IMR-90 (cell line): ENCODE results near the gene IKZF4. TPM values are rescaled to one million over a fixed set of nuclear protein-coding genes. Genes with fewer than 3 reads are reported as not detected.

Source experiments
- ATAC-seq: fragments of 200-7000 bp; cut with Tn5 transposase; 2 replicates; pipeline ENCODE4 v1.9.1; 2020; ENCODE audit warnings: low read depth, mild to moderate bottlenecking, moderate library complexity
- BruUV-seq: library from RNA; stranded (reverse); fragments of 400-500 nt; replicated peaks from 2 replicates; lab custom pipeline; 2021; lab: Mats Ljungman, UMichigan
- CTCF ChIA-PET: fragments of 300-600 bp; formaldehyde crosslinking; extraction: SDS; loops from one replicate; lab custom pipeline; 2021; ENCODE audit warnings: antibody characterized with exemption; lab: Yijun Ruan, JAX
- POLR2A ChIA-PET: fragments of 300-600 bp; sonication (Branson Sonifier 250); formaldehyde crosslinking; loops from one replicate; lab custom pipeline; 2022; ENCODE audit warnings: antibody characterized with exemption; ENCODE audit not compliant: unreplicated experiment; lab: Charles Lee
- DNase-seq: peaks from one replicate; pipeline ENCODE4 v3.0.0; 2013
- H2AFZ ChIP-seq: replicated peaks from 2 replicates; pipeline ENCODE3; 2013; ENCODE audit warnings: low read length, mild to moderate bottlenecking; ENCODE audit not compliant: poor library complexity
- H2AK5ac ChIP-seq: 2 replicates; pipeline ENCODE4 v1.6.1; 2013; ENCODE audit warnings: low read depth, low read length, inconsistent platforms
- H2AK9ac ChIP-seq: replicated peaks from 2 replicates; pipeline ENCODE3; 2013; ENCODE audit warnings: mild to moderate bottlenecking, low read depth, low read length, moderate library complexity; ENCODE audit not compliant: poor library complexity
- H2BK120ac ChIP-seq: 2 replicates; pipeline ENCODE4 v1.6.1; 2013; ENCODE audit warnings: low read depth, low read length, inconsistent platforms
- H2BK15ac ChIP-seq: 3 replicates; pipeline ENCODE4 v1.6.1; 2013; ENCODE audit warnings: low read depth, low read length, inconsistent platforms
- H2BK20ac ChIP-seq: 2 replicates; pipeline ENCODE4 v1.6.1; 2013; ENCODE audit warnings: low read depth, mild to moderate bottlenecking, inconsistent platforms, low read length, moderate library complexity
- H2BK5ac ChIP-seq: 2 replicates; pipeline ENCODE4 v1.6.1; 2013; ENCODE audit warnings: mild to moderate bottlenecking, low read depth, low read length, inconsistent platforms; ENCODE audit not compliant: poor library complexity, severe bottlenecking
- H3K14ac ChIP-seq: replicated peaks from 2 replicates; pipeline ENCODE4 v1.6.1; 2013; ENCODE audit warnings: low read depth, low read length, inconsistent platforms
- H3K18ac ChIP-seq: 2 replicates; pipeline ENCODE4 v1.6.1; 2013; ENCODE audit warnings: low read depth, low read length, control low read depth
- H3K23ac ChIP-seq: 2 replicates; pipeline ENCODE4 v1.6.1; 2013; ENCODE audit warnings: low read depth, low read length, inconsistent platforms
- H3K27ac ChIP-seq: 2 replicates; pipeline ENCODE4 v1.5.1; 2013; ENCODE audit warnings: mild to moderate bottlenecking, control low read depth, low read length; ENCODE audit not compliant: insufficient read depth
- H3K27me3 ChIP-seq: 2 replicates; pipeline ENCODE4 v1.6.1; 2013; ENCODE audit warnings: low read length; ENCODE audit not compliant: control insufficient read depth, insufficient read depth
- H3K36me3 ChIP-seq: 2 replicates; pipeline ENCODE4 v1.6.1; 2013; ENCODE audit warnings: low read length, mixed read lengths; ENCODE audit not compliant: control insufficient read depth, insufficient read depth
- H3K4ac ChIP-seq: 2 replicates; pipeline ENCODE4 v1.6.1; 2013; ENCODE audit warnings: low read depth, low read length, inconsistent platforms
- H3K4me1 ChIP-seq: 2 replicates; pipeline ENCODE4 v1.6.1; 2013; ENCODE audit warnings: low read length, mixed read lengths; ENCODE audit not compliant: control insufficient read depth, insufficient read depth
- H3K4me2 ChIP-seq: 2 replicates; pipeline ENCODE4 v1.6.1; 2013; ENCODE audit warnings: low read depth, mild to moderate bottlenecking, control low read depth, low read length, moderate library complexity
- H3K4me3 ChIP-seq: 2 replicates; pipeline ENCODE4 v1.5.1; 2013; ENCODE audit warnings: low read depth, mild to moderate bottlenecking, control low read depth, low read length, moderate library complexity; ENCODE audit not compliant: insufficient read depth
- H3K56ac ChIP-seq: 2 replicates; pipeline ENCODE4 v1.6.1; 2013; ENCODE audit warnings: low read length, inconsistent platforms; ENCODE audit not compliant: insufficient read depth; ENCODE audit errors: extremely low read depth
- H3K79me1 ChIP-seq, 2 experiments: 2 replicates each; pipeline ENCODE4 v1.6.1; 2013; ENCODE audit warnings: low read length in 2 of 2, inconsistent platforms in 1 of 2, low read depth in 1 of 2
- H3K9ac ChIP-seq: 2 replicates; pipeline ENCODE4 v1.6.1; 2013; ENCODE audit warnings: low read depth, low read length, control low read depth
- H3K9me1 ChIP-seq: 2 replicates; pipeline ENCODE4 v1.6.1; 2013; ENCODE audit warnings: low read length, inconsistent platforms; ENCODE audit not compliant: insufficient read depth
- H3K9me3 ChIP-seq: 2 replicates; pipeline ENCODE4 v1.6.1; 2013; ENCODE audit warnings: low read length; ENCODE audit not compliant: control insufficient read depth, insufficient read depth
- H4K20me1 ChIP-seq: 2 replicates; pipeline ENCODE4 v1.6.1; 2013; ENCODE audit warnings: low read length, inconsistent platforms; ENCODE audit not compliant: insufficient read depth
- H4K5ac ChIP-seq: 2 replicates; pipeline ENCODE4 v1.6.1; 2013; ENCODE audit warnings: mild to moderate bottlenecking, low read depth, low read length, control low read depth
- H4K8ac ChIP-seq, 2 experiments: 2 replicates each; pipeline ENCODE4 v1.6.1; 2013; ENCODE audit warnings: low read depth in 2 of 2, low read length in 2 of 2, control low read depth in 1 of 2, inconsistent platforms in 1 of 2
- H4K91ac ChIP-seq: 2 replicates; pipeline ENCODE4 v1.6.1; 2013; ENCODE audit warnings: low read depth, low read length, inconsistent platforms; ENCODE audit not compliant: insufficient read depth
- CEBPB ChIP-seq: IDR thresholded peaks from 2 replicates; pipeline ENCODE4 v1.6.1; 2012; ENCODE audit warnings: low read depth, low read length, improper control_type of control experiment
- USF2 ChIP-seq: fragments of 150-350 bp; IDR thresholded peaks from 2 replicates; pipeline ENCODE4 v1.6.1; 2017; ENCODE audit warnings: mild to moderate bottlenecking, antibody characterized with exemption, low read length, low read depth
- dilution Hi-C: fragments of 300-500 bp; cut with HindIII; formaldehyde crosslinking; loops from one replicate; pipeline ENCODE4 v1.14.3; 2018; ENCODE audit warnings: low sequenced_read_pairs; ENCODE audit not compliant: unreplicated experiment
- in situ Hi-C: fragments of 300-500 bp; cut with MboI; formaldehyde crosslinking; loops from 3 replicates; pipeline ENCODE4 v1.14.3; 2019; ENCODE audit warnings: low sequenced_read_pairs, inconsistent platforms, mixed read lengths
- intact Hi-C: fragments of 100-400 bp; cut with micrococcal nuclease; formaldehyde crosslinking; loops from 2 replicates; pipeline ENCODE4 v1.10.0; 2022
- polyA plus RNA-seq, 3 experiments: library from polyadenylated mRNA; depleted of rRNA; stranded (reverse); fragments of >200 nt; gene quantifications; 2 replicates each; pipeline ENCODE4 v1.2.3, GENCODE V29; 2012; ENCODE audit warnings: low replicate concordance in 1 of 3
- total RNA-seq: library from RNA; depleted of rRNA; stranded (reverse); fragments of >200 nt; gene quantifications from 2 replicates; pipeline ENCODE4 v1.2.3, GENCODE V29; 2012

Gene IKZF4
- total and polyA plus RNA-seq, 2 of the 4 experiments (the other 2 are of a cell fraction): 1.8 to 7.1 TPM

- ATAC-seq: no peak
- CTCF ChIA-PET: no interaction called here
- no peak overlapping the region for H3K23ac ChIP-seq
- H3K9me1 ChIP-seq: no peaks in the 10 kb centered on the region
- no peak overlapping the region for H3K14ac ChIP-seq
- dilution Hi-C loops (no loop called here), intact Hi-C loops (no loop called here), in situ Hi-C loops (no loop called here)
- no peak overlapping the region for H3K56ac ChIP-seq
- H3K9ac ChIP-seq: no peak overlapping the region
- no peak overlapping the region for H2BK120ac ChIP-seq
- no peaks in the 10 kb centered on the region for H4K20me1 ChIP-seq
- no peak overlapping the region for H3K4me3 ChIP-seq
- no peaks in the 10 kb centered on the region for H3K36me3 ChIP-seq
- H3K4me2 ChIP-seq: no peak overlapping the region
- H2AK9ac ChIP-seq: no peak overlapping the region
- POLR2A ChIA-PET: no interaction called here
- no peak overlapping the region for H2AFZ ChIP-seq
- TF ChIP-seq CEBPB (no peak), USF2 (no peak)
- no TSS peak for BruUV-seq
- no peak overlapping the region for H2BK20ac ChIP-seq
- DNase-seq: peak; percentile 28
- no peaks in the 10 kb centered on the region for H3K27me3 ChIP-seq
- H3K27ac ChIP-seq: no peak overlapping the region
- H4K91ac ChIP-seq: no peak overlapping the region
- H4K8ac ChIP-seq: no peak overlapping the region
- no peak overlapping the region for H4K5ac ChIP-seq
- H3K79me1 ChIP-seq: no peaks in the 10 kb centered on the region
- H2BK15ac ChIP-seq: no peak overlapping the region
- no peak overlapping the region for H2AK5ac ChIP-seq
- no peaks in the 10 kb centered on the region for H3K9me3 ChIP-seq
- no peak overlapping the region for H3K4ac ChIP-seq
- peak overlapping the region; percentile 74 for H2BK5ac ChIP-seq
- no peaks in the 10 kb centered on the region; the same call in 1 of the 2 replicates for H3K4me1 ChIP-seq
- no peak overlapping the region for H3K18ac ChIP-seq
These were observed 42.2 kb downstream of the IKZF4 start for GRCh38 chr12:56062996-56063395.
